ENCODE measurements around the gene UGT1A1.

DNA sequence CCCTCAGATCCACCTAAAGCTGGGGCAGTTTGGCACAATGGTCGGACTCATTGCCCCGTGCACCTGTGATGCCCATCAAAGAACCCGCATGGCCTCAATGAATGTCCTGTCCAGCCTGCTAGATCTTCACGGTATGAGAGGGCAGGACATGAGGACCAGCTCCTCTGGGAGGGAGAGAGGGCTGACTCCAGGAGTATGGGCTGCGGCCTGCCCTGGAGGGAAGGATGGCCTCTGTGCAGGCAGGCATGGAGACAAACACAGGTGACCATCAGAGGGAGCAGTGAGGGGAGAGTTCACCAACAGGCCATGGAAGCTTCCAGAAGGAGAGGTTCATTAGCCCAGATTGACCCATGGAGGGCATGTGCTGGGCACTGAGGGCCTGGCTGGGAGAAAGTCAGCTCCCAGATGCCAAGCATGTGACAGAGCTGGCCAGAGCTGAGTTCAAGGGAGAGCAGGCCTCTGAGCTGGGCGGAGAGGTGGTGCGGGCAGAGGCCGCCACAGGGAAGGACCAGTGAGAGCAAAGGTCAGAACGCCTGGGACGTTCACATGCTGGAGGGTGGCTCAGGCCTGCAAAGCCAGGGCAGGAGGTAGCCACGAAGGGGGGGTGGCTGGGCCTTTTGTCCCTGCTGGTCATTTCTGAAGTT is 58.0 kb downstream of the UGT1A1 start:
- TF ChIP-seq, protein P1, sequence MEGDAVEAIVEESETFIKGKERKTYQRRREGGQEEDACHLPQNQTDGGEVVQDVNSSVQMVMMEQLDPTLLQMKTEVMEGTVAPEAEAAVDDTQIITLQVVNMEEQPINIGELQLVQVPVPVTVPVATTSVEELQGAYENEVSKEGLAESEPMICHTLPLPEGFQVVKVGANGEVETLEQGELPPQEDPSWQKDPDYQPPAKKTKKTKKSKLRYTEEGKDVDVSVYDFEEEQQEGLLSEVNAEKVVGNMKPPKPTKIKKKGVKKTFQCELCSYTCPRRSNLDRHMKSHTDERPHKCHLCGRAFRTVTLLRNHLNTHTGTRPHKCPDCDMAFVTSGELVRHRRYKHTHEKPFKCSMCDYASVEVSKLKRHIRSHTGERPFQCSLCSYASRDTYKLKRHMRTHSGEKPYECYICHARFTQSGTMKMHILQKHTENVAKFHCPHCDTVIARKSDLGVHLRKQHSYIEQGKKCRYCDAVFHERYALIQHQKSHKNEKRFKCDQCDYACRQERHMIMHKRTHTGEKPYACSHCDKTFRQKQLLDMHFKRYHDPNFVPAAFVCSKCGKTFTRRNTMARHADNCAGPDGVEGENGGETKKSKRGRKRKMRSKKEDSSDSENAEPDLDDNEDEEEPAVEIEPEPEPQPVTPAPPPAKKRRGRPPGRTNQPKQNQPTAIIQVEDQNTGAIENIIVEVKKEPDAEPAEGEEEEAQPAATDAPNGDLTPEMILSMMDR (IDR thresholded peaks at IDR 0.05 in 8 of 11, conservative IDR thresholded peaks at IDR 0.05 in 3 of 11), result no peak
- no peak for TF ChIP-seq POLR2AphosphoS5 (IDR thresholded peaks at IDR 0.05)

Data from spleen (tissue), 7 donors.